Stimulated activated memory B cell treated with anti-CD40 and anti-IgM and Interleukin-4, amounts not matched to agents 10 μg/mL and 1 μg/mL and 100 μg/mL, for 72 hours (primary cell): Measurements from ENCODE around the gene GAPVD1.

Experiments used
- ATAC-seq: fragments of 150-1000 bp; cut with Tn5 transposase; 2 replicates; pipeline ENCODE4 v1.10.0; 2021
- H3K27ac Mint-ChIP-seq: one replicate; pipeline ENCODE4 v1.8.0; 2022; ENCODE audit warnings: mild to moderate bottlenecking, mixed read lengths
- H3K27me3 Mint-ChIP-seq: one replicate; pipeline ENCODE4 v1.8.0; 2022; ENCODE audit warnings: mixed read lengths
- H3K36me3 Mint-ChIP-seq: one replicate; pipeline ENCODE4 v1.8.0; 2022; ENCODE audit warnings: mixed read lengths
- H3K4me1 Mint-ChIP-seq: one replicate; pipeline ENCODE4 v1.8.0; 2022; ENCODE audit warnings: mixed read lengths
- H3K4me3 Mint-ChIP-seq: one replicate; pipeline ENCODE4 v1.8.0; 2022; ENCODE audit warnings: mild to moderate bottlenecking, moderate library complexity, mixed read lengths
- H3K9me3 Mint-ChIP-seq: one replicate; pipeline ENCODE4 v1.8.0; 2022; ENCODE audit warnings: mixed read lengths

Gene GAPVD1

DNA sequence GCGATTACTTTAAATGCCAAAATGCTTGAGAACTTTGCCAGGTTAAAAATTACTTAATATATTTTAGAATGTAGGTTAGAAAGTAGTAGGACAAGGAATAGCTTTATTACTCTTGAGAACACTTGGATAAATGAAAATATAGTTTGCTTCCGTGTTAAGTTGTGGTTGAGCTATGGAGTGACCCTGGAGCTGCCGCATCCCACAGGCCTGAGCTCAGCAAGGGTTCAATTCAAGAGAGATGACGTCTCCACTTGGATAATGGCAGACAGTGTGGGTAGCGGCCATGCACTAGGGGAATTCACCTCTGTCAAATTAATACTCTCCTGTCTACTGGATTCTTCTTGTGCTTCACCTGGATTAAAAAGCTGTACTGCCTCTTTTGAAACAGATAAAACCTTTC is 105.0 kb downstream of the GAPVD1 start:
- Mint-ChIP-seq H3K27ac (no peak overlapping the region), H3K9me3 (no peaks in the 10 kb centered on the region), H3K4me1 (no peaks in the 10 kb centered on the region), H3K27me3 (no peaks in the 10 kb centered on the region), H3K36me3 (peaks cover 12% of the 10 kb centered on the region), H3K4me3 (no peak overlapping the region)
- no peak for ATAC-seq

DNA sequence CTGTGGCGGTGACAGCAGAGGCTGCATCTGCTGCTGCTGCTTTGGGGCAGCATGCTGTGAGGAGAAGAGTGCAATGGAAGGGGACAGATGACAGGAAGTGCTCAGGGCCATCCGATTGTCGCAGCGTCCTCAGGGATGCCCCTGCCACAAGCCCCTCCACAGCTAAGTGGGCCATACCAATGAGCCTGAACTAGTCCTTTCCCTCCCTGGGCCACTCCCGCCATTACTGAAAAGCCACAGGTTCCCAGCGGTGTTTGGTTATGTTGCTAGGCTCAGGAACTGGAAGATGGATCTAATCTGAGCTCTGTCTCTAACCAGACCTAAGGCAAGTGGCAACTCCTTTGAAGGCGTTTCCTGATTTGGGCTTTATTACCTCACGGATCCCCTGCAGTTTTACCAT is 109.2 kb downstream of the GAPVD1 start:
- no peaks in the 10 kb centered on the region for H3K36me3 Mint-ChIP-seq
- H3K27me3 Mint-ChIP-seq = peaks cover 10% of the 10 kb centered on the region
- no peaks in the 10 kb centered on the region for H3K9me3 Mint-ChIP-seq
- no peak overlapping the region for H3K27ac Mint-ChIP-seq
- no peak overlapping the region for H3K4me3 Mint-ChIP-seq
- no peak for ATAC-seq
- H3K4me1 Mint-ChIP-seq = peaks cover 13% of the 10 kb centered on the region

DNA sequence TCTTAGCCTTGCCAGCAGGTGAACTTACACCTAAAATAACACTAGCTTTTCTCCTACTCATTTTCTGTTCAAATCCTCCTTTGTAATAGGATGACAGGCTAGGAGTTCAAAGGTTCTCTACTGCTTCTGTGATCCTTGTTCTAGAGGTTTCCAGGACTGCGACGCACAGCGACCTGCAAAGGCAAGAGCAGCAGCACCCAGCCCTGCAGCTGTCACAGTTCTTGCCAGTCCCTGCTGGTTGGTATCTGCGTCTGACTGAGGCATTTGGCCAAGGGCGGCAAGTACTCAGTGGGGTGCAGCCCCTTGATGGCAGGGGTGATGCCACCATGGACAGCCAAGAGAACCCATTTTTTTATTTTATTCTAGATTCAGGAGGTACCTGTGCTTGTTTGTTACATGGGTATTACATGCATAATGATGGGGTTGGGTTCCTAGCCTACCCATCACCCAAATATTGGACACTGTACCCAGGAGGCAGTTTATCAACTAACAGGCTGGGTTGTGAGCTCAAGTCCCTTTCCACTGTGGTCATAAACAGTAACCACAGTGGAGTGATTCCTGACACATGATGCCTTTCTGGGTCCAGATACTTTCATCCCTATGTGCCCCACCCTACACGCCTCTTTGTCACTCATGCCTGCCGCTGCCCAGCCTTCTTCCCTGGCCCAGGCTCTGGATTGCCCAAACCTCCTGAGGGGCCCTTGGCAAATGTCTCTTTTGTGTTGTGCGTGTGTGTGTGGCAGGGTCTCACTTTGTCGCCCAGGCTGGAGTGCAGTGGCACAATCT is 111.0 kb downstream of the GAPVD1 start:
- Mint-ChIP-seq H3K9me3 (no peaks in the 10 kb centered on the region), H3K4me3 (no peak overlapping the region), H3K27me3 (peaks cover 10% of the 10 kb centered on the region), H3K4me1 (peaks cover 13% of the 10 kb centered on the region), H3K27ac (no peak overlapping the region), H3K36me3 (no peaks in the 10 kb centered on the region)
- no peak for ATAC-seq

DNA sequence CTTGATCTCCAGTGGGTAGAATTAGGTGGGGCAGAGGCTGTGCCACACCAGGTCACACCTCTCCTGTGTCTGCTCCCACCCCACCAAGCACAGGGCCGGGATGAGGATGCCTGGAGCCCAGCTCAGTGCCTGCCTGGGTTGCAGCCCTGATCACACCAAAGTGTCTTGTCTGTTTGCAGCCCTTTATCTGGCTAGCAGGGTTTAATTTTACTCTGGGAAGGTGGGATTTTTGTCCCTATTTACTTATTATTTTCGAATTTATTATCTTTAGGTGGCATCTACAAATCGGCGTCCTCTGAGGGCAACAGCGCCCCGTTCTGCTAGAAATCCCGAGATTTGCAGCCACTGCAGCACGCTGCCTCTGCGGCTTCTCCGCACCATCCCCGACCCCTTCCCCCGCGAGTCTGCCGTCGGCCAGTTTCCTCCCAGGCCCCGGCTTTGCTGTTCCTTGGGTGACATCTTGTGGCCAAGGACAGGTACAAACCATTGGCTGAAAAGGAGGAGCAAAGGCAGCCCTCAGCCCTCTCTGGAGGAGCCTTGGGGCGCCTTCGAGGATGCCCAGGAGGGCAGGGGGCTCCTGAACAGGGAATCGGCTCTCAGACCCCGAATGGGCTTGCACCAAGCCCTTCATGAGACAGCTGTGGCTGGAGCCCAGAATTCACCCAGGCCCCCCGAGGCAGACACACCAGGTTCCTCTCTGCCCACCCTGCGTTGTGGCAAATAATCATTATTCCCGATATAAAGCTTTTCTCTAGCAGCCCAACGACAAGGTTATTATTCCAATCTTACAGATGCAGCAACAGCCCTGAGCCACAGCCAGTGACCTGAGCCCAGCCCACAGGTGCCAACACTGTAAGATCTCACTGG is 113.0 kb downstream of the GAPVD1 start:
- peaks cover 13% of the 10 kb centered on the region for H3K4me1 Mint-ChIP-seq
- no peaks in the 10 kb centered on the region for H3K9me3 Mint-ChIP-seq
- peak; percentile 84 for ATAC-seq
- peaks cover 10% of the 10 kb centered on the region for H3K27me3 Mint-ChIP-seq
- no peak overlapping the region for H3K27ac Mint-ChIP-seq
- H3K4me3 Mint-ChIP-seq = peak overlapping the region; percentile 45
- no peaks in the 10 kb centered on the region for H3K36me3 Mint-ChIP-seq

DNA sequence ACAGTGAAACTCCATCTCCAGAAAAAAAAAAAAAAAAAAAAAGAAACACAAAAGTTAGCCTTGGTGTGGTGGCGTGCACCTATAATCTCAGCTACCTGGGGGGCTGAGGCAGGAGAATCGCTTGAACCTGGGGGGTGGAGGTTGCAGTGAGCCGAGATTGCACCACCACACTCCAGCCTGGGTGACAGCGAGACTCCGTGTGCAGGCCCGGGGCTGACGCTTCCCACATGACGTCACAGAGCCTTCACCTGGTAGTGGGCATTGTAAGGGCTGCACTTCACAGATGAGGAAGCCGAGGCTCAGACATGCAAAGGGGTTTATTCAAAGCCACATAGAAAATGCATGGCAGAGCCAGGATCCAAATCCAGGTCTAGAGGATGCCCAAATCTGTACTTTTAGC is 114.2 kb downstream of the GAPVD1 start:
- no peak overlapping the region for H3K27ac Mint-ChIP-seq
- peaks cover 10% of the 10 kb centered on the region for H3K27me3 Mint-ChIP-seq
- H3K4me1 Mint-ChIP-seq = peaks cover 13% of the 10 kb centered on the region
- no peak for ATAC-seq
- H3K36me3 Mint-ChIP-seq = no peaks in the 10 kb centered on the region
- H3K4me3 Mint-ChIP-seq = no peak overlapping the region
- H3K9me3 Mint-ChIP-seq = no peaks in the 10 kb centered on the region

DNA sequence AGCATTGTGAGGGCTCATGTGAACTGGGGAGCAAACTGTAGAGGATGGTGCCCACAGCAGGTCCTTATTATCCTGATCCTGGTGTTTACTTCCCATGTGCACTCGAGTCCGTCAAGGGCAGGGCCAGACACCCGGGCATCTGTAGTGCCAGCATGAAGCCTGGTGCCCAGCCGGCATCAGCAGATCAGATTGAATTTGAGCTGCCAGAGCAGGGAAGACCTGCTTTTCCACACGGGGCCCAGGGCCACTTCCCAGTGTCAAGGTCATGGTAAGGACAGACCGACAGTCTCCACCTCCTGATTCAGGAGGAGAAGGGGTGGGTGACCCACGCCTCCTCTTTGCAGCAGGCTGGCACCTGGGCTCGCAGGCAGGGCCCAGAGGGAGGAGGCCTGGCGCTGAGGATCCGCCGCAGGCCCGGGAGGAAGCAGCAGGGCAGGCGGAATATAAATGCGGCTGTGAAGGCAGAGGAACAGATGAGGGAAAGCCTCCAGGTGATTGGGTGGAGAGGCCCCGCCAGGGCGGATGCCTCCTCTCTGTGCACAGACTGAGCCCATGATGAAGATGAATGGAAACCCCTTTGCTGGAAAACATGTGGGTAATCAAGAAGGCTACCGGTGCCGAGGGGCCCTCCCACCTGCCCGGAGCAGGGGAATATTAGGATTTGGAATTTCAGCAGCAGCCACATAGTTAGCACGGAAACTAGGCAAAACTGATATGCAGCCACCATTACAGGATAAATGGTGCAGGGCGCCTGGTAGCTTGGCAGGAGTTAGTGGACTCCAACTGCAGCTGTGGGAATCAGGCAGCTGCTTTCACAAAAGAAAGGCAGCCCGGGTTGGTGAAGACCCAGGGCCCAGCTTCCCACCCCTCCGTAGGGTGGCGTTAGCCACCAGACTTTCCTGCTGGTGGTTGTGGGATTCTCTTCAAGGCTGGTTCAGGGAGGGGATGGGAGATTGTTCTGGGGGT is 114.9 kb downstream of the GAPVD1 start:
- peaks cover 13% of the 10 kb centered on the region for H3K4me1 Mint-ChIP-seq
- no peak overlapping the region for H3K4me3 Mint-ChIP-seq
- ATAC-seq = no peak
- H3K9me3 Mint-ChIP-seq = no peaks in the 10 kb centered on the region
- peaks cover 10% of the 10 kb centered on the region for H3K27me3 Mint-ChIP-seq
- H3K36me3 Mint-ChIP-seq = no peaks in the 10 kb centered on the region
- H3K27ac Mint-ChIP-seq = no peak overlapping the region

DNA sequence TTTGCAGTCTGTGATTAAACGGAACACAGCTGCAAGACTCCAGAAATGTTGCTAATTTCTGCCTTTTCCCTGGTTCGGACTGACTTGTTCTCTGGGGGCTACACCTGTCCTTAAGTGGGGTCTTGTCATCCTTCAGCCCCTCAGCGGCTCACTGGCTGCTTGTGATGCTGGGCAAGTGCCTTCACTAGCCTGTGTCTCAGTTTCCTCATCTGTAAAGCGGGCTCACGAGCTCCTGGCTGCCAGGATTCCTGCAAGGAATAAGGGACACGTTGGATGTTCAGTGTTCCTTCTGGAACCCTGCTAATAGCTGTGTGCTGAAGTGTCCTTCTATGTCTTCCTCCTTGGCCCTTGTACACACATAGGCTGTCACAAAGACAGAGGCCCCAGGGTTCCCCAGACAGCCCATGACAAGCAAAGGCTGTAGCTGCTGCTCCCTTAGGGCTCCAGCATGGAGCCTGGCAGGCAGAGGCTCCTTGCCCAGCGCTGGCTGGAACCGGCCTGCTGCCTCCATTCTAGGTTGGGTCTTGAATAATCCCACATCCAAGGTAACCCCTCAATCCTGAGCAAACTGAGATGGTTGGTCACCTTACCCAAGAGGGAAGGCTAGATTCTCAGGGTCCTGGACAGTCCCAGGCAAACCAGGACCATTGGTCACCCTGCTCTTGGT is 116.1 kb downstream of the GAPVD1 start:
- no peaks in the 10 kb centered on the region for H3K36me3 Mint-ChIP-seq
- H3K27me3 Mint-ChIP-seq = peaks cover 10% of the 10 kb centered on the region
- H3K9me3 Mint-ChIP-seq = no peaks in the 10 kb centered on the region
- H3K4me1 Mint-ChIP-seq = peaks cover 13% of the 10 kb centered on the region
- no peak overlapping the region for H3K4me3 Mint-ChIP-seq
- H3K27ac Mint-ChIP-seq = no peak overlapping the region
- ATAC-seq = no peak

DNA sequence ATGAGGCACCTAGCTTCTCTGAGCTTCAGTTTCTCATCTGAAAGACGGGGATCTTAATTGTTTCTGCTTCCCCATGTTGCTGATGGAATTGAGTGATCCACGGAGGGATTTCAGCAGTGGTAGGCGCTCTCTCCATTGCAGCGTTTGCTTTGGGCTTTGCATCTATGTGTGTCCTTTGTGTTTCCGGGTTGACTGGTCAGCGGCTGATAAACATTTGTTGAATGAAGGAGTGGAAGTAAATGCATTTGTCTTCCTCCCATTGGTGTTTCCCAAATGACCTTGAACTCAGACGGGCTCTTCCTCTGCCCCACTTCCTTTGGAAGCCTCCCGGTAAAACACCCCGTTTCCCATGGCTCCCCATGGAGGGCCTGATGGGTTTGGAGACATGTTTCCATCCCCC is 117.2 kb downstream of the GAPVD1 start:
- peaks cover 10% of the 10 kb centered on the region for H3K27me3 Mint-ChIP-seq
- no peaks in the 10 kb centered on the region for H3K9me3 Mint-ChIP-seq
- peaks cover 13% of the 10 kb centered on the region for H3K4me1 Mint-ChIP-seq
- ATAC-seq = no peak
- H3K27ac Mint-ChIP-seq = no peak overlapping the region
- H3K4me3 Mint-ChIP-seq = no peak overlapping the region
- no peaks in the 10 kb centered on the region for H3K36me3 Mint-ChIP-seq

DNA sequence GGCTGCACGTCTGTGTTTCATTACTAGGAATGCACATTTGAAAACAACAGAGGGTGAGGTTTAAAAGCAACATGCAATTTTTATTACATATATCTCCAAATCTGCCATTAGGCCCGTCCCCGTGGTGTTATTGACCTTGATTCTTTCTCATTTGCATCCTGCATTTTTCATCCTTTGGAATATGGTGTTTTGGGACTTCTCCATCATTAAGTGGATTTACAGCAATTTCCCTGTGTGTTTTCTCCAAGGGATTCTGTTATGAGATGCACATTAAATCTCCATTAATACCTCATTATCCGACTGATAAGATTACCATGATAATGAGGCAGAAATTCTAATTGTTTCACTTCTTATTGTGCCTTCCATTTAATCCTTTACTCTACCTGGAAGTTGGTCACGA is 117.6 kb downstream of the GAPVD1 start:
- Mint-ChIP-seq H3K4me3 (no peak overlapping the region), H3K4me1 (peaks cover 11% of the 10 kb centered on the region), H3K9me3 (no peaks in the 10 kb centered on the region), H3K27me3 (peaks cover 8% of the 10 kb centered on the region), H3K27ac (no peak overlapping the region), H3K36me3 (no peaks in the 10 kb centered on the region)
- ATAC-seq = no peak

DNA sequence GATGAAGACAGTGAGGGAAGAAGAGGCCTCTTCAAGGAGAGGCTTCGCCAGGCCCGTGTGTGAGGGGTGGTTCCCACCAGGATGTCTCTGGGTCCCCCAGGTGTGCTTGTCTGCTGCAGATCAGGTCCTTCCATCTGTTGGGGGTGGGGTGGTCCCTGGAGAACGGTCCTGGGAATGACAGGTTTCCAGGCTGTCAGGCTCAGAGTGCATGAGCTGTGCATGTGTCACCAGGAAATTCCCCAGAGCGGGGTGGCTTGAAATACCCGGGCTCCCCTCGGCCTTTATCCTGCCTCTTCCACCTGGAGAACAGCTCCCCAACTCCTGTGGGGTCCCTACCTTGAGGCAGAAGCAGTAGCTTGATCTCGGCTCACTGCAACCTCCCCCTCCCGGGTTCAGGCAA is 118.8 kb downstream of the GAPVD1 start:
- H3K27ac Mint-ChIP-seq = no peak overlapping the region
- no peaks in the 10 kb centered on the region for H3K36me3 Mint-ChIP-seq
- H3K27me3 Mint-ChIP-seq = no peaks in the 10 kb centered on the region
- ATAC-seq = no peak
- H3K4me3 Mint-ChIP-seq = no peak overlapping the region
- no peaks in the 10 kb centered on the region for H3K9me3 Mint-ChIP-seq
- no peaks in the 10 kb centered on the region for H3K4me1 Mint-ChIP-seq

DNA sequence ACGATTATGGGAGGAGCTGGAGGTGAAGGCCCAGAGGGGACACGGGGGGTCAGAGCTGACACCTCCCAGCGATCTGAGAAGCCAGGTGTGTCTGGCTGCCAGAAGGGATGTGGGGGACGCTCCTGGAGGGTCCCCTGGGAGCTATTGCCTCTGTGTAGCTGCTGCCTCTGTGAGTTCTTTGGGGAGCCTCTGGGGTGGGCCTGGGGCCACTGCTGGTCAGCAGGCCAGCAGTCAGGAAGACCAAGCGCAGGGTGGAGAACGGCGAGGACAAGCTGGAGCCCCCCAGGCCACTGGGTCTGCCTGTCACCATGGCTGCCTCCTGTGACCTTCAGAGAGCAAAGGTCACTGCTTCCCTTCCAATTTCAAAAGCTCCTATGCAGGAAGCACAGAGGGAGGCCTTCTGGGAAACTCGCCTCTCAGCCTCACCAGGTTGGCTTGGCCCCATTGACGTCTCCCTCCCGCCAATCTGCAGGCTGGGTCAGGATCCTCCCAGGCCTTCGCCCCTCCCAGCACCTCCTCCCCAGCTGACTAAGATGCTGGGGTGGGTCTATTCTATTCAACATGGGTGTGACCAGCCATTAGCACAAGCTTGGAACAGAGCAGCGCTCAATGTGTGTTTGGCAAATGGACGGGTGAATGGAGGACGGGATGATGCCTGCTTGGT is 126.4 kb downstream of the GAPVD1 start:
- no peak for ATAC-seq
- Mint-ChIP-seq H3K9me3 (no peaks in the 10 kb centered on the region), H3K4me3 (no peak overlapping the region), H3K36me3 (no peaks in the 10 kb centered on the region), H3K4me1 (no peaks in the 10 kb centered on the region), H3K27ac (no peak overlapping the region), H3K27me3 (peaks cover 28% of the 10 kb centered on the region)

DNA sequence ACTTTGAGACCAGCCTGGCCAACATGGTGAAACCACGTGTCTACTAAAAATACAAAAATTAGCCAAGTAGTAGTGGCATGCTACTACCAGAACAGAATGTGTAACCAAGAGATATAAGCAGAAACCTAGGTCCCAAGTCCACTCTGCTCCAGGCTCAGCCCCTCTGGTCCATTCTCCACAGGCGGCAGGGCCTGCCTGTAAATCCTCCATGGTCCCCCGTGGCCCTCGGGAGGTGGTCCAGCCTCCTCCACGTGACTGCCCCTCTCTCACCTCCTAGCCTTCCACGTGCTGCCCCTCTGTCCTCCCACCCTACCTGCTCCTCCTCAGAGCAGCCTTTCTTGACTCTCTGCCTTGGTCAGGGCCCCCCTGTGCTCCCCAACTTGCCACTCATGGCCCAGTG is 127.4 kb downstream of the GAPVD1 start:
- H3K36me3 Mint-ChIP-seq = no peaks in the 10 kb centered on the region
- no peaks in the 10 kb centered on the region for H3K4me1 Mint-ChIP-seq
- H3K27ac Mint-ChIP-seq = no peak overlapping the region
- H3K4me3 Mint-ChIP-seq = no peak overlapping the region
- ATAC-seq = no peak
- H3K27me3 Mint-ChIP-seq = peaks cover 28% of the 10 kb centered on the region
- no peaks in the 10 kb centered on the region for H3K9me3 Mint-ChIP-seq

DNA sequence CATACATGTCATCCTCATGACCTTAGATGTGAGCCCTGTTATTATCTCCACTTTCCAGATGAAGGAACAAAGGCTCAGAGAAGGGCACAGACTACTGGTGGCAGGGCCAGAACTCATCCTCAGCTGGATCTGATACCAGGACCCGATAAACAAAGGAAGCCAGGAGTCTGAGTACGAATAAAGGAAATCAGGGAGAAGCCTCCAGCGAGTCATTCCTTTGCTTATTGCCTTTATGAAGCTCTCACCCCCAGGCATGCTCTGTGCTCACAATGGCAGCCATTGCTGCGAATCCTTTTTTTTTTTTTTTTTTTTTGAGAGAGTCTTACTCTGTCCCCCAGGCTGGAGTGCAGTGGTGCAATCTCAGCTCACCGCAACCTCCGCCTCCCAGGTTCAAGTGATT is 130.1 kb downstream of the GAPVD1 start:
- no peak overlapping the region for H3K27ac Mint-ChIP-seq
- H3K4me3 Mint-ChIP-seq = no peak overlapping the region
- H3K36me3 Mint-ChIP-seq = no peaks in the 10 kb centered on the region
- peaks cover 2% of the 10 kb centered on the region for H3K9me3 Mint-ChIP-seq
- no peaks in the 10 kb centered on the region for H3K4me1 Mint-ChIP-seq
- peaks cover 37% of the 10 kb centered on the region for H3K27me3 Mint-ChIP-seq
- no peak for ATAC-seq

DNA sequence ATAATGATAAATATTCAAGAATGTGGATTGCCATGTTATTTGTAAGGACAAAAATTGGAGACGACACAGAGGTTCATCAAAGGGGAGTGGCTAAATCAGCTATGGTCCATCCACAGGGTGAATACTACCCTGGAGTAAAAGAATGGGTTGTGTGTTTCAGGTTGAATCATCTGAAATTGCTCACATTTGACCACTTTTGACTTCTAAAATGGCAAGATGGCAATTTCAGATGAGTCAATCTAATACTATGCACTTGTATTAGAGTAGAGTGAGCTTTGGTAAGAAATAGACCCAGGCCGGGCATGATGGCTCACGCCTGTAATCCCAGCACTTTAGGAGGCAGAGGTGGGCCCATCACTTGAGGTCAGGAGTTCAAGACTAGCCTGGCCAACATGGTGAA is 131.8 kb downstream of the GAPVD1 start:
- H3K4me3 Mint-ChIP-seq = no peak overlapping the region
- no peaks in the 10 kb centered on the region for H3K4me1 Mint-ChIP-seq
- peak; percentile 42 for ATAC-seq
- no peak overlapping the region for H3K27ac Mint-ChIP-seq
- peaks cover 23% of the 10 kb centered on the region for H3K27me3 Mint-ChIP-seq
- peaks cover 2% of the 10 kb centered on the region for H3K9me3 Mint-ChIP-seq
- no peaks in the 10 kb centered on the region for H3K36me3 Mint-ChIP-seq
